H1 (cell line): ENCODE results near the gene KRTAP2-4. TPM values are rescaled to one million over a fixed set of nuclear protein-coding genes. Genes with fewer than 3 reads are reported as not detected.
"Not testable (repeated sequence)": the region's sequence is repeated elsewhere in the genome, so short reads cannot be mapped to it uniquely, and the experiment has no call there.

Experiments used
- CTCF ChIA-PET: fragments of 300-600 bp; sonication (Branson Sonifier 250); formaldehyde crosslinking; loops from one replicate; lab custom pipeline; 2021; ENCODE audit not compliant: partially characterized antibody; lab: Charles Lee
- POLR2A ChIA-PET: fragments of 300-600 bp; sonication (Branson Sonifier 250); formaldehyde crosslinking; loops from one replicate; lab custom pipeline; 2021; ENCODE audit warnings: inconsistent platforms; ENCODE audit not compliant: partially characterized antibody; lab: Charles Lee
- DNase-seq, 2 experiments: peaks; one replicate each; pipeline versions ENCODE4 v3.0.0 to v3.0.0-alpha.2; 2010 to 2022; ENCODE audit warnings: low spot score in 2 of 2, low read depth in 1 of 2, mixed read lengths in 1 of 2
- FAIRE-seq: peaks from 2 replicates; lab custom pipeline; 2011; peaks lifted over from hg19 to GRCh38; lab: Jason Lieb, UNC
- H2AFZ ChIP-seq: 2 replicates; pipeline ENCODE4 v1.8.1; 2012; ENCODE audit warnings: low read length, inconsistent platforms
- H2AK5ac ChIP-seq: 2 replicates; pipeline ENCODE4 v1.6.1; 2013; ENCODE audit warnings: low read depth, low read length
- H2BK120ac ChIP-seq: replicated peaks from 2 replicates; pipeline ENCODE3; 2013; ENCODE audit warnings: low read depth, low read length, inconsistent platforms
- H2BK12ac ChIP-seq: 2 replicates; pipeline ENCODE4 v1.6.1; 2013; ENCODE audit warnings: low read depth, low read length
- H2BK15ac ChIP-seq: 2 replicates; pipeline ENCODE4 v1.6.1; 2013; ENCODE audit warnings: low read length
- H2BK20ac ChIP-seq: 2 replicates; pipeline ENCODE4 v1.6.1; 2013; ENCODE audit warnings: low read length
- H2BK5ac ChIP-seq: 2 replicates; pipeline ENCODE4 v1.6.1; 2013; ENCODE audit warnings: low read depth, low read length
- H3K14ac ChIP-seq: 2 replicates; pipeline ENCODE4 v1.6.1; 2013; ENCODE audit warnings: inconsistent platforms; ENCODE audit not compliant: insufficient read length
- H3K18ac ChIP-seq: 2 replicates; pipeline ENCODE4 v1.6.1; 2013; ENCODE audit warnings: low read length; ENCODE audit errors: extremely low read depth
- H3K23ac ChIP-seq: 2 replicates; pipeline ENCODE4 v1.6.1; 2013; ENCODE audit warnings: inconsistent platforms; ENCODE audit not compliant: insufficient read length
- H3K23me2 ChIP-seq: 2 replicates; pipeline ENCODE4 v1.6.1; 2013; ENCODE audit warnings: low read depth, low read length
- H3K27ac ChIP-seq: 2 replicates; pipeline ENCODE4 v1.6.1; 2011; ENCODE audit warnings: low read depth, low read length, inconsistent platforms
- H3K27me3 ChIP-seq, 4 experiments: replicated peaks in 1 of 4; 1 replicate in 1 of 4; 2 replicates in 3 of 4; pipeline versions ENCODE4 v1.6.1 to v1.8.1; 2011 to 2013; ENCODE audit warnings: low read length in 3 of 4, mild to moderate bottlenecking in 3 of 4, inconsistent platforms in 2 of 4, mixed read lengths in 2 of 4, moderate library complexity in 1 of 4; ENCODE audit not compliant: control insufficient read depth in 3 of 4, insufficient read depth in 3 of 4; ENCODE audit errors: extremely low read depth in 1 of 4
- H3K36me3 ChIP-seq, 4 experiments: 2 replicates each; pipeline versions ENCODE4 v1.6.1 to v1.8.1; 2011 to 2013; ENCODE audit warnings: mild to moderate bottlenecking in 4 of 4, low read length in 3 of 4, moderate library complexity in 2 of 4, control low read depth in 1 of 4, inconsistent platforms in 1 of 4; ENCODE audit not compliant: insufficient read depth in 4 of 4, control insufficient read depth in 2 of 4
- H3K4ac ChIP-seq: replicated peaks from 2 replicates; pipeline ENCODE3; 2013; ENCODE audit warnings: low read length, low read depth, mixed read lengths, inconsistent platforms; ENCODE audit not compliant: insufficient read length
- H3K4me1 ChIP-seq, 4 experiments: replicated peaks in 1 of 4; 1 replicate in 1 of 4; 2 replicates in 3 of 4; pipeline versions ENCODE4 v1.6.1 to v1.8.1; 2011 to 2013; ENCODE audit warnings: low read length in 3 of 4, inconsistent platforms in 2 of 4, mixed read lengths in 1 of 4; ENCODE audit not compliant: insufficient read depth in 4 of 4, control insufficient read depth in 3 of 4
- H3K4me2 ChIP-seq, 2 experiments: 2 replicates each; pipeline versions ENCODE4 v1.6.1 to v1.8.1; 2011 to 2013; ENCODE audit warnings: low read depth in 2 of 2, low read length in 2 of 2, control low read depth in 1 of 2, inconsistent platforms in 1 of 2, mild to moderate bottlenecking in 1 of 2; ENCODE audit not compliant: insufficient read depth in 1 of 2
- H3K4me3 ChIP-seq, 4 experiments: fragments of 200-600, 300-600 bp in 1 of 4; sonication (generic), shearing (Covaris generic), sonication (Bioruptor Twin) in 1 of 4; 2 replicates each; pipeline versions ENCODE4 v1.5.1 to v1.8.1; 2011 to 2016; ENCODE audit warnings: low read length in 4 of 4, low read depth in 3 of 4, control low read depth in 2 of 4, inconsistent platforms in 2 of 4, mild to moderate bottlenecking in 2 of 4, mixed read lengths in 1 of 4, moderate library complexity in 1 of 4; ENCODE audit not compliant: insufficient read depth in 2 of 4; ENCODE audit errors: extremely low read depth in 1 of 4
- H3K56ac ChIP-seq: replicated peaks from 2 replicates; pipeline ENCODE3; 2013; ENCODE audit warnings: low read depth, mild to moderate bottlenecking, mixed read lengths, low read length, inconsistent platforms; ENCODE audit not compliant: insufficient read length
- H3K79me1 ChIP-seq: 2 replicates; pipeline ENCODE4 v1.6.1; 2013; ENCODE audit warnings: low read depth, low read length, control low read depth
- H3K79me2 ChIP-seq, 2 experiments: 2 replicates each; pipeline versions ENCODE4 v1.6.1 to v1.8.1; 2012 to 2013; ENCODE audit warnings: low read length in 2 of 2, mild to moderate bottlenecking in 2 of 2, inconsistent platforms in 1 of 2; ENCODE audit not compliant: insufficient read depth in 2 of 2, control insufficient read depth in 1 of 2
- H3K9ac ChIP-seq, 4 experiments: replicated peaks in 1 of 4; 1 replicate in 1 of 4; 2 replicates in 3 of 4; pipeline versions ENCODE4 v1.6.1 to v1.8.1; 2011 to 2013; ENCODE audit warnings: low read depth in 3 of 4, low read length in 3 of 4, control low read depth in 2 of 4, mild to moderate bottlenecking in 2 of 4, moderate library complexity in 2 of 4, inconsistent platforms in 1 of 4; ENCODE audit errors: extremely low read depth in 1 of 4
- H3K9me3 ChIP-seq, 2 experiments: 2 replicates each; pipeline versions ENCODE4 v1.6.1 to v1.8.1; 2012 to 2013; ENCODE audit warnings: mild to moderate bottlenecking in 2 of 2, moderate library complexity in 2 of 2, control low read depth in 1 of 2, inconsistent platforms in 1 of 2, low read depth in 1 of 2, low read length in 1 of 2, mixed read lengths in 1 of 2; ENCODE audit not compliant: insufficient read depth in 2 of 2
- H4K20me1 ChIP-seq, 2 experiments: replicated peaks in 1 of 2; 2 replicates each; pipeline versions ENCODE3 to v1.8.1; 2011 to 2013; ENCODE audit warnings: inconsistent platforms in 2 of 2, low read length in 2 of 2, mild to moderate bottlenecking in 1 of 2; ENCODE audit not compliant: insufficient read depth in 2 of 2, control insufficient read depth in 1 of 2
- H4K5ac ChIP-seq: 2 replicates; pipeline ENCODE4 v1.6.1; 2013; ENCODE audit warnings: low read length, low read depth, mixed read lengths, inconsistent platforms; ENCODE audit not compliant: insufficient read length
- H4K8ac ChIP-seq: 2 replicates; pipeline ENCODE4 v1.8.0; 2013; ENCODE audit warnings: mild to moderate bottlenecking, moderate library complexity, low read length, inconsistent platforms; ENCODE audit not compliant: insufficient read depth; ENCODE audit errors: extremely low read depth
- H4K91ac ChIP-seq: replicated peaks from 2 replicates; pipeline ENCODE3; 2013; ENCODE audit warnings: low read length, mixed read lengths, inconsistent platforms; ENCODE audit not compliant: insufficient read length
- WGBS, 2 experiments: shearing (Covaris generic) in 1 of 2; methylation state at CpG; one replicate each; pipeline versions ENCODE4 v1.1.6 to v1.1.7; 2013 to 2015; ENCODE audit warnings: low lambda C conversion rate in 2 of 2, mixed read lengths in 2 of 2, inconsistent platforms in 1 of 2, low coverage in 1 of 2, missing lambda C conversion rate in 1 of 2; ENCODE audit not compliant: insufficient replicate concordance in 2 of 2, insufficient coverage in 1 of 2, insufficient read length in 1 of 2; ENCODE audit errors: extremely low coverage in 1 of 2, missing lambda C conversion rate in 1 of 2; 5-methylcytosine and 5-hydroxymethylcytosine counted together
- polyA plus RNA-seq, 7 experiments: library from polyadenylated mRNA; depleted of rRNA in 3 of 7; stranded (reverse) in 5 of 7; unstranded in 2 of 7; fragments of >200 nt in 5 of 7; fragments of 200-250 nt in 2 of 7; gene quantifications; 1 replicate in 5 of 7; 2 replicates in 1 of 7; 4 replicates in 1 of 7; pipeline versions ENCODE4 v1.2.1 to v1.2.3, GENCODE V29; 2011 to 2013; ENCODE audit warnings: missing spikeins in 2 of 7, mixed read lengths in 2 of 7
- total RNA-seq: library from RNA; stranded (reverse); fragmentation: NEBNext Ultra II Directional; extraction: Animal tissue kit (Norgen Biotek cat#: 25700); gene quantifications from 2 replicates; pipeline ENCODE4 v1.2.1, GENCODE V29; 2021

The KRTAP2-4 gene
- total and polyA plus RNA-seq, 2 of the 8 experiments (the other 6 are each of a cell fraction or from before 2014, with no cell fraction given): not detected

GRCh38 chr17:41084100-41084856 lies 18.6 kb upstream of the KRTAP2-4 start, which contains the start of gene KRTAP4-7:
Gene KRTAP4-7, plus strand, starts transcription at chr17:41084150. Its CDS starts 57 bp downstream, at chr17:41084207.
- H4K91ac ChIP-seq, H3K4me3 ChIP-seq, H3K56ac ChIP-seq, H3K27me3 ChIP-seq, H3K4me2 ChIP-seq, H4K5ac ChIP-seq, H2BK15ac ChIP-seq, H3K9ac ChIP-seq, H2BK12ac ChIP-seq, H3K4ac ChIP-seq, H2BK120ac ChIP-seq, H4K8ac ChIP-seq, FAIRE-seq, H3K23me2 ChIP-seq, DNase-seq, H3K9me3 ChIP-seq, H3K23ac ChIP-seq, H3K79me2 ChIP-seq, H3K27ac ChIP-seq, H3K36me3 ChIP-seq, H3K79me1 ChIP-seq, POLR2A ChIA-PET, H3K18ac ChIP-seq, H2BK20ac ChIP-seq, H4K20me1 ChIP-seq, H2BK5ac ChIP-seq, H3K4me1 ChIP-seq, H2AFZ ChIP-seq, H2AK5ac ChIP-seq, H3K14ac ChIP-seq: not testable (repeated sequence)
- CTCF ChIA-PET: interaction anchor here (0.6 kb wide), 1 partner anchor 206 kb away, joined by 3 read pairs; no protein-coding TSS in a partner anchor
- 90% methylated on average over 7 of the region's 14 CpGs; no CpG with 5 or more reads in 1 of the 2 experiments for WGBS, 2 experiments

GRCh38 chr17:41083427-41083826 lies 17.7 kb upstream of the KRTAP2-4 start:
- H4K5ac ChIP-seq, H3K18ac ChIP-seq, CTCF ChIA-PET, H2AFZ ChIP-seq, H3K9ac ChIP-seq, H3K23me2 ChIP-seq, H3K56ac ChIP-seq, H3K9me3 ChIP-seq, H3K27ac ChIP-seq, H4K20me1 ChIP-seq, H3K4me1 ChIP-seq, H3K14ac ChIP-seq, POLR2A ChIA-PET, H3K27me3 ChIP-seq, H3K79me2 ChIP-seq, H2BK12ac ChIP-seq, H3K79me1 ChIP-seq, H3K4ac ChIP-seq, H2BK15ac ChIP-seq, H2BK20ac ChIP-seq, FAIRE-seq, H4K91ac ChIP-seq, H3K36me3 ChIP-seq, H2AK5ac ChIP-seq, H4K8ac ChIP-seq, DNase-seq, H2BK120ac ChIP-seq, H3K4me3 ChIP-seq, H2BK5ac ChIP-seq, H3K23ac ChIP-seq, H3K4me2 ChIP-seq: not testable (repeated sequence)
- 86% methylated on average over 2 of the region's 2 CpGs; no CpG with 5 or more reads in 1 of the 2 experiments for WGBS, 2 experiments
